ENCODE results near the gene SRGAP3. TPM values are rescaled to one million over a fixed set of nuclear protein-coding genes. Genes with fewer than 3 reads are reported as not detected.

The SRGAP3 gene
- total RNA-seq, 5 donors from 2014 or later (not counting 1 experiment from before 2014, with no cell fraction given): 1.4 to 4.4 (median 2.8) TPM

DNA sequence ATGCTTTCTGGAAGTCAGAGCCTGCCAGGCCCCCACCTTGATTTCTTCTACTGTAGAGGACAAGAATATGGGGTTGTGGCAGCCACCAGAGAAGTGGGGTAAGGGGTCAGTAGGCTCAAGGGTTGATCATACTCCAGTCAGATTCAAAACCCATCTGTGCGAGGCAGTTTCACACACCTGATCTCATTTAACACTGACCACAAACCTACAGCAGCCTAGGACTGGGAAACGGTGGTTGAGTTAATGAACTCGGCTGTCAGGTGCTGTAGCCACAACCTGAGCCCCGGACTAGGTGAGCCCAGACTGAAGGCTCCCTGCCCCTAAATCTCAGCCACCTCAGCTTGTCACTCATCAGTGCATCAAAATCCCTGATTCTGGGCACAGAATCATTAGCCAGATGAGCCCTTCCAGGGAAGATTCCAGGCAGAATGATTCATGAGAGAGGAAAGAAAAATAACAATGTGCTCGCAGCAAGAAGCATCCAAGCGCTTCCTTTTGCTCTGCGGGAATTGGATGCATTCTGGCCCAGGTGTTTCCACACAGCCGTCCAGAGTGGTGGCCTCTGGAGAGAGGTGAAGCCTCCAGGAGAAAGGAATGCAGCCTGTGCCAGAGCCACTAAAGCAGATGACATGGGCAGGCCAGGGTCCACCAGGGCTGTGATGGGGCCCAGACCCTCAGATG lies 102.1 kb downstream of the SRGAP3 start:
- WGBS (ENCODE audit: insufficient coverage): 100% methylated on average over 4 of the region's 8 CpGs
- Histone ChIP-seq H3K4me1 (ENCODE audit: control insufficient read depth in 1 of 2, extremely low read depth in 1 of 2, insufficient read depth in 2 of 2, low read length in 2 of 2) (peaks cover 0 to 3% of the 10 kb centered on the region in 2 experiments), H3K27me3 (replicated peaks in 1 of 2; ENCODE audit: control insufficient read depth in 2 of 2, extremely low read depth in 1 of 2, insufficient read depth in 2 of 2, low read length in 1 of 2) (peaks cover 0 to 7% of the 10 kb centered on the region in 2 experiments), H3K4me3 (ENCODE audit: control insufficient read depth in 1 of 2, extremely low read depth in 1 of 2, low read length in 1 of 2) (no peak overlapping the region), H3K27ac (ENCODE audit: low read length) (no peak overlapping the region), H3K36me3 (ENCODE audit: control insufficient read depth in 2 of 2, extremely low read depth in 1 of 2, insufficient read depth in 1 of 2, low read length in 1 of 2) (no peaks in the 10 kb centered on the region), H3K9me3 (no peaks in the 10 kb centered on the region)
- no peaks in the 10 kb centered on the region for H3K4me1 Mint-ChIP-seq
- peaks cover 1 to 4% of the 10 kb centered on the region in 2 donors for H3K27me3 Mint-ChIP-seq
- peaks cover 11 to 23% (median 18%) of the 10 kb centered on the region in 3 donors for H3K9me3 Mint-ChIP-seq
- H3K36me3 Mint-ChIP-seq: peaks cover 15% of the 10 kb centered on the region
- no peak overlapping the region for H3K4me3 Mint-ChIP-seq
- DNase-seq (no peak), ATAC-seq (replicated peaks in 1 of 4) (no peak)
- ChIA-PET CTCF (no interaction called here), POLR2A (no interaction called here)
- no peak overlapping the region for H3K27ac Mint-ChIP-seq

- CTCF ChIA-PET: no interaction called here
- no peak overlapping the region for H3K27ac Mint-ChIP-seq
Observed at GRCh38 chr3:9146367-9147071, 102.9 kb downstream of the SRGAP3 start.

DNA sequence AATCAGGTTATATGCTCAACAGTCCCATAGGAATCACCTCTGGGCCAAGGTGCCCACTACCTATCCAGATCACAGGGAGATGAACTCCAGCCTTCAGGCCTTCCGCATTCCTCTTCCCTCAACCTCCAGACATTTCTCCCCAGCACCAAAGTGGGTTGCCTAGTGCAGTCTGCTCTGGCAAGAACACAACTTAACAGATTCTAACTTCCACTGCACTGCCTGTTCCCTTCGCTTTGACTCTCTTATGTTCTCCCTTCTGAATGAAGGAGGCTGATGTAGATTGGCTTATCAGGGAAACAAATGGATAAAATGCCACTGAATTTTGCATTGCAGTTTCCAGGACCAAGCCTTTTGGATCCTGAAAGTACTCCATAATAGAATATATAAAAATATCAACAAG lies 106.3 kb downstream of the SRGAP3 start:
- H3K27ac Mint-ChIP-seq: no peak overlapping the region
- DNase-seq (no peak), ATAC-seq (replicated peaks in 1 of 4) (no peak)
- H3K4me1 Mint-ChIP-seq: no peaks in the 10 kb centered on the region
- ChIA-PET CTCF (interaction anchor here in 1 of 2 donors (0.7 kb wide), 1 partner anchor 14 kb away, joined by 3 read pairs; no protein-coding TSS in a partner anchor), POLR2A (no interaction called here)
- H3K4me3 Mint-ChIP-seq: no peak overlapping the region
- Histone ChIP-seq H3K4me3 (ENCODE audit: control insufficient read depth in 1 of 2, extremely low read depth in 1 of 2, low read length in 1 of 2) (no peak overlapping the region), H3K27me3 (replicated peaks in 1 of 2; ENCODE audit: control insufficient read depth in 2 of 2, extremely low read depth in 1 of 2, insufficient read depth in 2 of 2, low read length in 1 of 2) (peaks cover 0 to 2% of the 10 kb centered on the region in 2 experiments), H3K36me3 (ENCODE audit: control insufficient read depth in 2 of 2, extremely low read depth in 1 of 2, insufficient read depth in 1 of 2, low read length in 1 of 2) (no peaks in the 10 kb centered on the region), H3K27ac (ENCODE audit: low read length) (no peak overlapping the region), H3K4me1 (ENCODE audit: control insufficient read depth in 1 of 2, extremely low read depth in 1 of 2, insufficient read depth in 2 of 2, low read length in 2 of 2) (peaks cover 0 to 3% of the 10 kb centered on the region in 2 experiments), H3K9me3 (no peaks in the 10 kb centered on the region)
- peaks cover 0 to 6% (median 5%) of the 10 kb centered on the region in 3 donors for H3K9me3 Mint-ChIP-seq
- WGBS (ENCODE audit: insufficient coverage): 100% methylated on average over 1 of the region's 2 CpGs
- H3K27me3 Mint-ChIP-seq: peaks cover 4 to 12% of the 10 kb centered on the region in 2 donors
- H3K36me3 Mint-ChIP-seq: peaks cover 3% of the 10 kb centered on the region

More at GRCh38 chr3:9146367-9147071, 102.9 kb downstream of the SRGAP3 start:
- DNase-seq (no peak), ATAC-seq (replicated peaks in 1 of 4) (no peak)
- Histone ChIP-seq H3K27ac (ENCODE audit: low read length) (no peak overlapping the region), H3K9me3 (no peaks in the 10 kb centered on the region), H3K4me3 (ENCODE audit: control insufficient read depth in 1 of 2, extremely low read depth in 1 of 2, low read length in 1 of 2) (no peak overlapping the region), H3K4me1 (ENCODE audit: control insufficient read depth in 1 of 2, extremely low read depth in 1 of 2, insufficient read depth in 2 of 2, low read length in 2 of 2) (peaks cover 0 to 3% of the 10 kb centered on the region in 2 experiments), H3K27me3 (replicated peaks in 1 of 2; ENCODE audit: control insufficient read depth in 2 of 2, extremely low read depth in 1 of 2, insufficient read depth in 2 of 2, low read length in 1 of 2) (peaks cover 0 to 7% of the 10 kb centered on the region in 2 experiments), H3K36me3 (ENCODE audit: control insufficient read depth in 2 of 2, extremely low read depth in 1 of 2, insufficient read depth in 1 of 2, low read length in 1 of 2) (no peaks in the 10 kb centered on the region)
- no peaks in the 10 kb centered on the region for H3K4me1 Mint-ChIP-seq
- POLR2A ChIA-PET: no interaction called here
- 27% methylated on average over 7 of the region's 11 CpGs for WGBS (ENCODE audit: insufficient coverage)
- H3K9me3 Mint-ChIP-seq: peaks cover 11 to 18% (median 17%) of the 10 kb centered on the region in 3 donors
- H3K27me3 Mint-ChIP-seq: peaks cover 1 to 4% of the 10 kb centered on the region in 2 donors
- H3K4me3 Mint-ChIP-seq: no peak overlapping the region
- H3K36me3 Mint-ChIP-seq: peaks cover 13% of the 10 kb centered on the region

DNA sequence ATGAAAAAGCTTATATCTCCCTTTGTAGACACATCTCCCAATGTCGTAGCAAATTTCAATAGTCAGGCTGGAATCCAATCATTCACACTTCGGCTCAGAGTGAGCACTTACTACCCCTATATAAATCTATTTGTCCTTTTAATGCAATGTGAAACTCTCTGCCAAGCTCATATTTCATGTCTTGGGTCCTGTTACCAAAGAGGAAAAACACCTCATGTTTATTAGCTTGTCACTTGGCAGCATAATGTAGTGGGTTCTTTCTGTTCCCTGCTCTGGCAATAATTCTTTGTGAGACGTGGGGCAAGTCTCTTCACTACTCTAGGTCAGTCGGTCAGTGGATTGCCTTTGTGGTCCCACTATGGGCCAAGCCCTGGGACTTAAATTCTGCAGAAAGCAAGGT lies 107.1 kb downstream of the SRGAP3 start:
- ChIA-PET CTCF (interaction anchor here in 1 of 2 donors (0.7 kb wide), 1 partner anchor 15 kb away, joined by 3 read pairs; no protein-coding TSS in a partner anchor), POLR2A (no interaction called here)
- H3K27me3 Mint-ChIP-seq: peaks cover 8 to 17% of the 10 kb centered on the region in 2 donors
- Histone ChIP-seq H3K27me3 (replicated peaks in 1 of 2; ENCODE audit: control insufficient read depth in 2 of 2, extremely low read depth in 1 of 2, insufficient read depth in 2 of 2, low read length in 1 of 2) (peaks cover 0 to 2% of the 10 kb centered on the region in 2 experiments), H3K4me3 (ENCODE audit: control insufficient read depth in 1 of 2, extremely low read depth in 1 of 2, low read length in 1 of 2) (no peak overlapping the region), H3K9me3 (no peaks in the 10 kb centered on the region), H3K36me3 (ENCODE audit: control insufficient read depth in 2 of 2, extremely low read depth in 1 of 2, insufficient read depth in 1 of 2, low read length in 1 of 2) (no peaks in the 10 kb centered on the region), H3K4me1 (ENCODE audit: control insufficient read depth in 1 of 2, extremely low read depth in 1 of 2, insufficient read depth in 2 of 2, low read length in 2 of 2) (peaks cover 0 to 3% of the 10 kb centered on the region in 2 experiments), H3K27ac (ENCODE audit: low read length) (no peak overlapping the region)
- H3K27ac Mint-ChIP-seq: no peak overlapping the region
- WGBS (ENCODE audit: insufficient coverage): 80% methylated on average over 3 of the region's 4 CpGs
- peaks cover 3% of the 10 kb centered on the region for H3K36me3 Mint-ChIP-seq
- H3K9me3 Mint-ChIP-seq: peaks cover 0 to 6% (median 5%) of the 10 kb centered on the region in 3 donors
- DNase-seq: no peak
- H3K4me3 Mint-ChIP-seq: no peak overlapping the region
- ATAC-seq (replicated peaks in 1 of 4): no peak
- no peaks in the 10 kb centered on the region for H3K4me1 Mint-ChIP-seq

DNA sequence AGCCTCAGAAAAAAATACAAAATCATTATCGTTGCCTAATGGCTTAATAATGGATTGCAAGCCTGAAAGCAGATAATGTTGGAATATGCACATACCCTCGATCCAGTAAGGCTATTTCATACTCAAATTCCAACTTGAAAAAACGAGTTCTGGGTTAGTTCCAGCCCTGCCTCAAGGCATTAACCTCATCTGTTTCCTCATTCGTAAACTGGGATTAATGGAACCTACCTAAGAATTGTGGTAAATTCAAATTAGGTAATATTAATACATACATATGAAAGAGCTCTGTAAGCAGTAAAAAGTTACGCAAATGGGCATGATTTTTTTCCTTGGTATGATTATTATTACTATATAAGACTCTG lies 107.5 kb downstream of the SRGAP3 start:
- H3K9me3 ChIP-seq: no peaks in the 10 kb centered on the region
- peaks cover 12 to 22% of the 10 kb centered on the region in 2 donors for H3K27me3 Mint-ChIP-seq
- DNase-seq: no peak
- no peak overlapping the region for H3K4me3 ChIP-seq (ENCODE audit: control insufficient read depth in 1 of 2, extremely low read depth in 1 of 2, low read length in 1 of 2)
- WGBS (ENCODE audit: insufficient coverage): 50% methylated on average over 1 of the region's 5 CpGs
- no peak overlapping the region for H3K4me3 Mint-ChIP-seq
- no peaks in the 10 kb centered on the region for H3K36me3 ChIP-seq (ENCODE audit: control insufficient read depth in 2 of 2, extremely low read depth in 1 of 2, insufficient read depth in 1 of 2, low read length in 1 of 2)
- ChIA-PET CTCF (interaction anchor here in 1 of 2 donors (0.7 kb wide), 1 partner anchor 77 kb away, joined by 4 read pairs; no protein-coding TSS in a partner anchor), POLR2A (no interaction called here)
- no peak for ATAC-seq (replicated peaks in 1 of 4)
- peaks cover 0 to 6% (median 5%) of the 10 kb centered on the region in 3 donors for H3K9me3 Mint-ChIP-seq
- H3K36me3 Mint-ChIP-seq: peaks cover 3% of the 10 kb centered on the region
- H3K27me3 ChIP-seq (replicated peaks in 1 of 2; ENCODE audit: control insufficient read depth in 2 of 2, extremely low read depth in 1 of 2, insufficient read depth in 2 of 2, low read length in 1 of 2): peaks cover 0 to 2% of the 10 kb centered on the region in 2 experiments
- H3K4me1 ChIP-seq (ENCODE audit: control insufficient read depth in 1 of 2, extremely low read depth in 1 of 2, insufficient read depth in 2 of 2, low read length in 2 of 2): peaks cover 0 to 3% of the 10 kb centered on the region in 2 experiments
- no peaks in the 10 kb centered on the region for H3K4me1 Mint-ChIP-seq
- H3K27ac Mint-ChIP-seq: no peak overlapping the region
- no peak overlapping the region for H3K27ac ChIP-seq (ENCODE audit: low read length)

GRCh38 chr3:9139366-9139765 lies 110.1 kb downstream of the SRGAP3 start:
- Mint-ChIP-seq H3K27me3 (peaks cover 17 to 34% of the 10 kb centered on the region in 2 donors), H3K36me3 (no peaks in the 10 kb centered on the region)
- 97% methylated on average over 4 of the region's 4 CpGs for WGBS (ENCODE audit: insufficient coverage)

More at GRCh38 chr3:9139366-9139765, 110.1 kb downstream of the SRGAP3 start:
- no peak for DNase-seq
- Histone ChIP-seq H3K36me3 (ENCODE audit: control insufficient read depth in 2 of 2, extremely low read depth in 1 of 2, insufficient read depth in 1 of 2, low read length in 1 of 2) (no peaks in the 10 kb centered on the region), H3K27me3 (replicated peaks in 1 of 2; ENCODE audit: control insufficient read depth in 2 of 2, extremely low read depth in 1 of 2, insufficient read depth in 2 of 2, low read length in 1 of 2) (peaks cover 2 to 11% of the 10 kb centered on the region in 2 experiments), H3K27ac (ENCODE audit: low read length) (no peak overlapping the region), H3K9me3 (no peaks in the 10 kb centered on the region), H3K4me1 (ENCODE audit: control insufficient read depth in 1 of 2, extremely low read depth in 1 of 2, insufficient read depth in 2 of 2, low read length in 2 of 2) (peaks cover 0 to 5% of the 10 kb centered on the region in 2 experiments), H3K4me3 (ENCODE audit: control insufficient read depth in 1 of 2, extremely low read depth in 1 of 2, low read length in 1 of 2) (no peak overlapping the region)
- CTCF ChIA-PET: no interaction called here
- Mint-ChIP-seq H3K4me3 (no peak overlapping the region), H3K27ac (no peak overlapping the region), H3K9me3 (peaks cover 0 to 5% (median 3%) of the 10 kb centered on the region in 3 donors), H3K4me1 (peaks cover 0 to 2% (median 2%) of the 10 kb centered on the region in 3 donors)
- POLR2A ChIA-PET: no interaction called here
- no peak for ATAC-seq (replicated peaks in 1 of 4)
